ENCODE measurements around the gene B3GALNT1.

The B3GALNT1 gene

DNA sequence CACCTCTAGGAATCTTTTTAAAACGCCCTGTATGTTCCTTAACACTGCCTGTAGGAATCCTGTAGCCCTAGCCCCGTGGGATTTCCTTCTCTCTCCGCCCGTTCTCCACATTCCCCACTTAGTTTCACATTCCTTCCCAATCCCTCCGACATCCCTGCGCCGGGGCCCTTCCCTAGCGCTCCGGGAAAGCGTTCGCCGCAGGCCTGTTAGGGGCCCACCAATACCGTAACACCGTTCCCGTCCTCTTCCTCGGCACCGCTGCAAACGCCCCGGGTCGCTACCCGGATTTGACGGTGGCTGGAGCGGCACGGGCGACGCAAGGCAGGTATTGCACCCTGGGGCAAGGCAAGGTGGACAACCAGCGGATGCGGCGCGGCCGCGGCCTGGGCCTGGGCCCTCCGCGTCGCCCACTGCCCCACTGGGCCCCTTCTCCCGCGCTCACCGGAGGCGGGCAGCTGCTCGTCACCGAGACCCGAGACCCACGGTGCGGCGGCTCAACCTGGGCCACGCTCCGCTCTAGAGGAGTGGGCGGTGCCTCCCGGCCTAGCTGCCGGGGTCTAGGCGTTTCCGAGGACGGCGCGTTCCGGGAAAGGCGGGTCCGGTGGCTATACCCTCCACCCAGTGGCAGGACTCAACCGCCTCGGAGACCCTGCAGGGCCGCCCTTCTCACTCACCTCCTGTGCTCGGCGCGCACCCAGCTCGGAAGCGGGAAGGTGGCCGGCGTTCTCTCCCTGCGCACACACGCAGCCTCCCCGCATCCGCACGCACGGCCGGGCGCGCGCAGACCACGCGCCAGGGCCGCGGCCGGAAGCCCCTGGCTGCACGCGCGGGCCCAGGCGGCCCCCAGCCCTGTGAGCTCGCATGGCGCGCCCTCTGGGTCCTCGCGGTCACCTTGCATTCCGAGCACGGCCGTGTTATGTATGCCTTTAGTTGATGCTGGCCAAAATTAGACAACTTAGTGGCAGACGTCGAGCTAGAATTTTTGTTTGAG lies at the start of gene B3GALNT1:
Gene B3GALNT1, minus strand, starts transcription at position 789 of the 991 bp plus-strand sequence. CDS start 18,595 bp downstream, outside the sequence.
- peak; percentile 26 for DNase-seq (ENCODE audit: low read depth)
- in situ Hi-C loops (cut with HindIII; ENCODE audit: low sequenced_read_pairs) = no loop called here
- peak within 1 kb of the TSS; percentile 58 for H3K4me3 ChIP-seq (ENCODE audit: low read depth, low read length)
- TF ChIP-seq CTCF (IDR thresholded peaks at IDR 0.05; ENCODE audit: low read depth, low read length, missing control alignments) = no peak

- no peak overlapping the region for H3K4me3 ChIP-seq (ENCODE audit: low read depth, low read length)
- in situ Hi-C loops (cut with HindIII; ENCODE audit: low sequenced_read_pairs) = no loop called here
- TF ChIP-seq CTCF (IDR thresholded peaks at IDR 0.05; ENCODE audit: low read depth, low read length, missing control alignments) = no peak
- DNase-seq (ENCODE audit: low read depth) = no peak
Observed at GRCh38 chr3:161153480-161153879, 48.3 kb upstream of the B3GALNT1 start.

DNA sequence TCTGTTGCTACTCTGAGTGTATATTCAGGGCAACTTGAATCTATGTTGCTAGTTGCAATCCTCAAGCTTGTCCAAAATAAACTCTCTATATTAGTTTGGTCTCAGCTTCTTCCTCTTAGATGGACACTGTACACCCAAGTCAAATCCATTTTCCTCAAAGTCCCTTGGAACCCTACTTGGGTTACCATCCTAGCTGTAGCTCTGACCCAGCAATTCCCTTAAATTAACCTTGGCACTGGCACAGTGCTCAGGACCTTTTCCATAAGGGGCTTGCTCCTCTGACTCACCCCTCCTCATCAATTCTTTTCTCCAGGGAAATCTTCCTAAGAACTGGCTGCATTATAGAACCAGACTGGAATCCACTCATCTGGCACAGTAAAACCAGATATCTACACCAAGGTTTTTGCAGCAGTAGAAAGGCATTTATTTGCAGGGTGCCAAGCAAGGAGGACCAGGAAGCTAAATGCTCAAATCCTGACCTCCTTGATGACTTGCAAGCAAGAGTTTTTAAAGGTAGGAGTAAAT lies 44.9 kb upstream of the B3GALNT1 start:
- no peak overlapping the region for H3K4me3 ChIP-seq (ENCODE audit: low read depth, low read length)
- in situ Hi-C loops (cut with HindIII; ENCODE audit: low sequenced_read_pairs) = no loop called here
- no peak for DNase-seq (ENCODE audit: low read depth)
- no peak for TF ChIP-seq CTCF (IDR thresholded peaks at IDR 0.05; ENCODE audit: low read depth, low read length, missing control alignments)

GRCh38 chr3:161149529-161149928 lies 44.4 kb upstream of the B3GALNT1 start:
- no peak overlapping the region for H3K4me3 ChIP-seq (ENCODE audit: low read depth, low read length)
- peak; percentile 27 for DNase-seq (ENCODE audit: low read depth)
- no peak for TF ChIP-seq CTCF (IDR thresholded peaks at IDR 0.05; ENCODE audit: low read depth, low read length, missing control alignments)
- in situ Hi-C loops (cut with HindIII; ENCODE audit: low sequenced_read_pairs) = no loop called here

DNA sequence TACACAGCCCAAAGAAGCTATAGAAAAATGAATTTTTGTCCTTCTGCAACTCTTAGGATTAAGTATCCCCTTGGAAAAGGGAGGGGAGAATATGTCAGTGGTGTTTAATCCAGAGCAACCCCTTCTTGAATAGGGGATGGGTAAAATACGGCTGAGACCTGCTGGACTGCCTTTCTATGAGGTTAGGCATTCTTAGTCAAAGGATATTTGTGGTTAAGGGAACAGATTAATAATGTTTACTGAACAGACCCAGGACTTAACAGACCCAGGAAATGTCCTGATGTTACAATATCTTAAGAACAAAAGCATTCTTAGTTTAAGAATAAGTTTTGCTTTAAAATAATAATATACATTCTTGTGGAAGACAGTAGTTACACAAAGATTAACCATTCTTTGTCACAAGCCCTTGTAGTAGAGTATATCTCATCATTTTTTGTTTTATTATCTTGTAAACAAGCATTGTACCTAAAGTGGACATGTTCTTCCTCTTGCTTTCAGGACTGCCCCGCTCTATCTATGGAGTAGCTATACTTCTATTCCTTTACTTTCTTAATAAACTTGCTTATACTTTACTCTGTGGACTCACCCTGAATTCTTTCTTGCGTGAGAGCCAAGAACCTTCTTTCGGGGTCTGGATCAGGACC lies 43.8 kb upstream of the B3GALNT1 start:
- in situ Hi-C loops (cut with HindIII; ENCODE audit: low sequenced_read_pairs) = no loop called here
- H3K4me3 ChIP-seq (ENCODE audit: low read depth, low read length) = no peak overlapping the region
- peak; percentile 36 for DNase-seq (ENCODE audit: low read depth)
- TF ChIP-seq CTCF (IDR thresholded peaks at IDR 0.05; ENCODE audit: low read depth, low read length, missing control alignments) = no peak

GRCh38 chr3:161142486-161142885 lies 37.3 kb upstream of the B3GALNT1 start:
- peak; percentile 60 for DNase-seq (ENCODE audit: low read depth)
- in situ Hi-C loops (cut with HindIII; ENCODE audit: low sequenced_read_pairs) = no loop called here
- no peak overlapping the region for H3K4me3 ChIP-seq (ENCODE audit: low read depth, low read length)
- no peak for TF ChIP-seq CTCF (IDR thresholded peaks at IDR 0.05; ENCODE audit: low read depth, low read length, missing control alignments)

Data from astrocyte of the cerebellum (primary cell).